ENCODE measurements around the gene TAF12. TPM values are rescaled to one million over a fixed set of nuclear protein-coding genes. Genes with fewer than 3 reads are reported as not detected.
"Not testable (repeated sequence)": the region's sequence is repeated elsewhere in the genome, so short reads cannot be mapped to it uniquely, and the experiment has no call there.

The TAF12 gene
- total RNA-seq, 1 experiment from 2014 or later, result 17.9 TPM

DNA sequence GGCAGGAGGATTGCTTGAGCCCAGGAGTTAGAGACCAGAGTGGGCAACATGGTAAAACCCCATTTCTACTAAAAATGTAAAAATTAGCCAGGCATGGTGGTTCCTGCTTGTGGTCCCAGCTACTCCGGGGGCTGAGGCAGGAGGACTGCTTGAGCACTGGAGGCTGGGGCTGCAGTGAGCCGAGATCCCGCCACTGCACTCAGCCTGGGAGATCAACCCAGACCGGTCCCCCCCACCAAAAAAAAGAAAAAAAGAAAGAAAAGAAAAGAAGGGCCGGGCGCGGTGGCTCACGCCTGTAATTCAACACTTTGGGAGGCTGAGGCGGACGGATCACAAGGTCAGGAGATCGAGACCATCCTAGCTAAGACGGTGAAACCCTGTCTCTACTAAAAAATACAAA, 23.9 kb upstream of the TAF12 start:
- intact Hi-C loops (cut with micrococcal nuclease; ENCODE audit: unreplicated experiment), result no loop called here
- no peak for TF ChIP-seq EZH2 (IDR thresholded peaks at IDR 0.05; ENCODE audit: borderline replicate concordance, low read depth, low read length, poor library complexity, severe bottlenecking)
- TF ChIP-seq, protein P1, sequence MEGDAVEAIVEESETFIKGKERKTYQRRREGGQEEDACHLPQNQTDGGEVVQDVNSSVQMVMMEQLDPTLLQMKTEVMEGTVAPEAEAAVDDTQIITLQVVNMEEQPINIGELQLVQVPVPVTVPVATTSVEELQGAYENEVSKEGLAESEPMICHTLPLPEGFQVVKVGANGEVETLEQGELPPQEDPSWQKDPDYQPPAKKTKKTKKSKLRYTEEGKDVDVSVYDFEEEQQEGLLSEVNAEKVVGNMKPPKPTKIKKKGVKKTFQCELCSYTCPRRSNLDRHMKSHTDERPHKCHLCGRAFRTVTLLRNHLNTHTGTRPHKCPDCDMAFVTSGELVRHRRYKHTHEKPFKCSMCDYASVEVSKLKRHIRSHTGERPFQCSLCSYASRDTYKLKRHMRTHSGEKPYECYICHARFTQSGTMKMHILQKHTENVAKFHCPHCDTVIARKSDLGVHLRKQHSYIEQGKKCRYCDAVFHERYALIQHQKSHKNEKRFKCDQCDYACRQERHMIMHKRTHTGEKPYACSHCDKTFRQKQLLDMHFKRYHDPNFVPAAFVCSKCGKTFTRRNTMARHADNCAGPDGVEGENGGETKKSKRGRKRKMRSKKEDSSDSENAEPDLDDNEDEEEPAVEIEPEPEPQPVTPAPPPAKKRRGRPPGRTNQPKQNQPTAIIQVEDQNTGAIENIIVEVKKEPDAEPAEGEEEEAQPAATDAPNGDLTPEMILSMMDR (conservative IDR thresholded peaks at IDR 0.05; ENCODE audit: low read depth, low read length), result no peak
- no TSS peak for BruUV-seq (replicated peaks)
- DNase-seq (ENCODE audit: low spot score), result no peak
- POLR2A ChIA-PET (ENCODE audit: low non-redundant PET), result no interaction called here
- H3K36me3 ChIP-seq (ENCODE audit: insufficient read depth, low read length, poor library complexity, severe bottlenecking), result no peaks in the 10 kb centered on the region
- no peak overlapping the region for H3K4me3 ChIP-seq (ENCODE audit: low read depth, low read length, poor library complexity, severe bottlenecking)
- CTCF ChIA-PET, result no interaction called here
- no peak overlapping the region for H3K27ac ChIP-seq (ENCODE audit: low read depth, low read length, poor library complexity, severe bottlenecking)
- H3K9me3 ChIP-seq (ENCODE audit: low read depth, low read length, poor library complexity, severe bottlenecking), result no peaks in the 10 kb centered on the region
- H3K4me1 ChIP-seq (ENCODE audit: insufficient read depth, low read length, poor library complexity, severe bottlenecking), result peaks cover 9% of the 10 kb centered on the region
- H3K27me3 ChIP-seq (replicated peaks; ENCODE audit: insufficient read depth, low read depth, low read length, poor library complexity), result no peaks in the 10 kb centered on the region

DNA sequence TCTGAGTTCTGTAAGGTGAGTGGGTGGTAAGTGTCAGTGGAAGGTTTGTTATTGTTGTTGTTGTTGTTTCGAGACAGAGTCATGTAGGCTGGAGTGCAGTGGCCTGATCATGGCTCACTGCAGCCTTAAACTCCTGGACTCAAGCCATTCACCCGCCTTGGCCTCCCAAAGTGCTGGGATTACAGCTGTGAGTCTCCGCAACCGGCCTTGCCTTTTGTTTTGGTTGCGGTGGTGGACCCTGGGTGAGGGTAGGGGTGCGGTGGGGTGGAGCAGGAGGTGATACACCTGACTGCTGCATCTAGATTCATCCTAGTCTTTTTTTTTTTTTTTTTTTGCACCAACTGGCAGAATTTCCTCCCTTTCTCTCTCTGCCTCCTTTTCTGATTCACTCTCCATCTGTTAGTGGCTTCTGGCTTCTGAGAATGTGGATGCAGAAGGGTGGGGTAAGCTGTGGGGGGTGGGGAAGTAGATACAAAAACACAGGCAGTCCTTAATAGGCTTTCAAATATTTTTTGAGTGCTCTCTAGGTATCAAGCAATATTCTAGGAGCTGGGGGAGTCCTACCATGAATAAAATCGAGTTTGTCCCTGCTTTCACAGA, 21.1 kb upstream of the TAF12 start:
- DNase-seq (ENCODE audit: low spot score), result no peak
- POLR2A ChIA-PET (ENCODE audit: low non-redundant PET), result interaction anchor here (0.7 kb wide), 1 partner anchor 1931 kb away, joined by 15 read pairs; no protein-coding TSS in a partner anchor

DNA sequence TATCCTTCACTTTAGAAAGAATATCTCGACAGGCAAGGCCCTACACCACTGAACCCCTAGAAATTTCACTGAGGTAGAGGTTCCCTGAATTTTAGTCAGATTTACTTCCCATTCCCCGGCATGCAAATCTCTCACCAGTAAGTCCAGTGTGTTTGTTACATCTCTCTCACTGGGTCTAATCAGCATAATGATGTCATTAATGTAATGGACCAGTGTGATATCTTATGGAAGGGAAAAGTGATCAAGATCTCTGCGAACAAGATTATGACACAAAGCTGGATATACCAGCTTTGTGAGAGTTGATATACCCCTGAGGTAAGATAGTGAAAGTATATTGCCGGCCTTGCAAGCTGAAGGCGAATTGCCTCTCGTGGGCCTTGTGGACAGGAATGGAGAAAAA, 13.5 kb upstream of the TAF12 start:
- POLR2A ChIA-PET (ENCODE audit: low non-redundant PET), result no interaction called here
- BruUV-seq (replicated peaks), result no TSS peak

More for the DNA sequence above, 21.1 kb upstream of the TAF12 start:
- TF ChIP-seq, protein P1 (conservative IDR thresholded peaks at IDR 0.05; ENCODE audit: low read depth, low read length), result no peak
- TF ChIP-seq EZH2 (IDR thresholded peaks at IDR 0.05; ENCODE audit: borderline replicate concordance, low read depth, low read length, poor library complexity, severe bottlenecking), result no peak
- BruUV-seq (replicated peaks), result no TSS peak
- intact Hi-C loops (cut with micrococcal nuclease; ENCODE audit: unreplicated experiment), result no loop called here
- Histone ChIP-seq H3K4me3 (ENCODE audit: low read depth, low read length, poor library complexity, severe bottlenecking) (no peak overlapping the region), H3K27me3 (replicated peaks; ENCODE audit: insufficient read depth, low read depth, low read length, poor library complexity) (no peaks in the 10 kb centered on the region), H3K9me3 (ENCODE audit: low read depth, low read length, poor library complexity, severe bottlenecking) (no peaks in the 10 kb centered on the region), H3K27ac (ENCODE audit: low read depth, low read length, poor library complexity, severe bottlenecking) (no peak overlapping the region), H3K36me3 (ENCODE audit: insufficient read depth, low read length, poor library complexity, severe bottlenecking) (no peaks in the 10 kb centered on the region), H3K4me1 (ENCODE audit: insufficient read depth, low read length, poor library complexity, severe bottlenecking) (peaks cover 9% of the 10 kb centered on the region)
- CTCF ChIA-PET, result interaction anchor here (0.7 kb wide), 1 partner anchor 79 kb away, joined by 3 read pairs; no protein-coding TSS in a partner anchor

GRCh38 chr1:28655448-28656311, 12.8 kb upstream of the TAF12 start:
- POLR2A ChIA-PET (ENCODE audit: low non-redundant PET); H3K27me3 ChIP-seq (replicated peaks; ENCODE audit: insufficient read depth, low read depth, low read length, poor library complexity); H3K27ac ChIP-seq (ENCODE audit: low read depth, low read length, poor library complexity, severe bottlenecking); H3K4me1 ChIP-seq (ENCODE audit: insufficient read depth, low read length, poor library complexity, severe bottlenecking); H3K36me3 ChIP-seq (ENCODE audit: insufficient read depth, low read length, poor library complexity, severe bottlenecking); BruUV-seq (replicated peaks); intact Hi-C loops (cut with micrococcal nuclease; ENCODE audit: unreplicated experiment); H3K4me3 ChIP-seq (ENCODE audit: low read depth, low read length, poor library complexity, severe bottlenecking); H3K9me3 ChIP-seq (ENCODE audit: low read depth, low read length, poor library complexity, severe bottlenecking); CTCF ChIA-PET; DNase-seq (ENCODE audit: low spot score): not testable (repeated sequence)

More for the DNA sequence above, 13.5 kb upstream of the TAF12 start:
- Histone ChIP-seq H3K9me3 (ENCODE audit: low read depth, low read length, poor library complexity, severe bottlenecking) (no peaks in the 10 kb centered on the region), H3K27ac (ENCODE audit: low read depth, low read length, poor library complexity, severe bottlenecking) (no peak overlapping the region), H3K36me3 (ENCODE audit: insufficient read depth, low read length, poor library complexity, severe bottlenecking) (no peaks in the 10 kb centered on the region), H3K4me1 (ENCODE audit: insufficient read depth, low read length, poor library complexity, severe bottlenecking) (no peaks in the 10 kb centered on the region), H3K4me3 (ENCODE audit: low read depth, low read length, poor library complexity, severe bottlenecking) (no peak overlapping the region), H3K27me3 (replicated peaks; ENCODE audit: insufficient read depth, low read depth, low read length, poor library complexity) (no peaks in the 10 kb centered on the region)
- TF ChIP-seq, protein P1 (conservative IDR thresholded peaks at IDR 0.05; ENCODE audit: low read depth, low read length), result no peak
- no peak for TF ChIP-seq EZH2 (IDR thresholded peaks at IDR 0.05; ENCODE audit: borderline replicate concordance, low read depth, low read length, poor library complexity, severe bottlenecking)
- no peak for DNase-seq (ENCODE audit: low spot score)
- intact Hi-C loops (cut with micrococcal nuclease; ENCODE audit: unreplicated experiment), result no loop called here
- CTCF ChIA-PET, result no interaction called here

All from A673 (cell line).